ENCODE results near the gene GRB2.

Gene GRB2

GRCh38 chr17:75394332-75394918, 11.1 kb downstream of the GRB2 start:
- Histone ChIP-seq H3K36me3 (ENCODE audit: control insufficient read depth, insufficient read depth, low read length) (no peaks in the 10 kb centered on the region), H3K4me2 (ENCODE audit: low read length) (peak overlapping the region; percentile 89), H3K4me3 (ENCODE audit: low read depth, low read length) (peak overlapping the region; percentile 67), H3K27me3 (ENCODE audit: control insufficient read depth, insufficient read depth, low read length) (no peaks in the 10 kb centered on the region), H3K27ac (peak overlapping the region; percentile 91), H3K9ac (no peak overlapping the region), H3K9me3 (ENCODE audit: control insufficient read depth, low read length) (no peaks in the 10 kb centered on the region), H3K4me1 (peaks cover 27% of the 10 kb centered on the region), H3K79me2 (peaks cover 54% of the 10 kb centered on the region), H2AFZ (peak overlapping the region; percentile 84)
- TF ChIP-seq CTCF (IDR thresholded peaks at IDR 0.05) = no peak

- Histone ChIP-seq H2AFZ (peak overlapping the region; percentile 84), H3K36me3 (ENCODE audit: control insufficient read depth, insufficient read depth, low read length) (no peaks in the 10 kb centered on the region), H3K4me3 (ENCODE audit: low read depth, low read length) (peak overlapping the region; percentile 67), H3K9me3 (ENCODE audit: control insufficient read depth, low read length) (no peaks in the 10 kb centered on the region), H3K4me1 (peaks cover 27% of the 10 kb centered on the region), H3K27me3 (ENCODE audit: control insufficient read depth, insufficient read depth, low read length) (no peaks in the 10 kb centered on the region), H3K4me2 (ENCODE audit: low read length) (peak overlapping the region; percentile 89), H3K27ac (peak overlapping the region; percentile 91), H3K9ac (no peak overlapping the region), H3K79me2 (peaks cover 54% of the 10 kb centered on the region)
- no peak for TF ChIP-seq CTCF (IDR thresholded peaks at IDR 0.05)
Observed at GRCh38 chr17:75393523-75394331, 11.8 kb downstream of the GRB2 start.

GRCh38 chr17:75392559-75392958, 12.9 kb downstream of the GRB2 start:
- TF ChIP-seq CTCF (IDR thresholded peaks at IDR 0.05) = no peak
- no peak overlapping the region for H3K9ac ChIP-seq
- peaks cover 27% of the 10 kb centered on the region for H3K4me1 ChIP-seq
- no peaks in the 10 kb centered on the region for H3K36me3 ChIP-seq (ENCODE audit: control insufficient read depth, insufficient read depth, low read length)
- peaks cover 57% of the 10 kb centered on the region for H3K79me2 ChIP-seq
- H3K9me3 ChIP-seq (ENCODE audit: control insufficient read depth, low read length) = no peaks in the 10 kb centered on the region
- no peak overlapping the region for H3K27ac ChIP-seq
- H3K4me2 ChIP-seq (ENCODE audit: low read length) = no peak overlapping the region
- no peak overlapping the region for H3K4me3 ChIP-seq (ENCODE audit: low read depth, low read length)
- H2AFZ ChIP-seq = no peak overlapping the region
- H3K27me3 ChIP-seq (ENCODE audit: control insufficient read depth, insufficient read depth, low read length) = no peaks in the 10 kb centered on the region

- Histone ChIP-seq H3K27me3 (ENCODE audit: control insufficient read depth, insufficient read depth, low read length) (no peaks in the 10 kb centered on the region), H3K9me3 (ENCODE audit: control insufficient read depth, low read length) (no peaks in the 10 kb centered on the region), H3K9ac (no peak overlapping the region), H3K36me3 (ENCODE audit: control insufficient read depth, insufficient read depth, low read length) (no peaks in the 10 kb centered on the region), H2AFZ (no peak overlapping the region), H3K4me1 (peaks cover 27% of the 10 kb centered on the region), H3K4me3 (ENCODE audit: low read depth, low read length) (no peak overlapping the region), H3K27ac (no peak overlapping the region), H3K4me2 (ENCODE audit: low read length) (no peak overlapping the region), H3K79me2 (peaks cover 59% of the 10 kb centered on the region)
- TF ChIP-seq CTCF (IDR thresholded peaks at IDR 0.05) = no peak
Observed at GRCh38 chr17:75390982-75391381, 14.5 kb downstream of the GRB2 start.
